ENCODE measurements around the gene CRISP1.
"Not testable (repeated sequence)": the region's sequence is repeated elsewhere in the genome, so short reads cannot be mapped to it uniquely, and the experiment has no call there.

- not testable (repeated sequence) for TF ChIP-seq CTCF (conservative IDR thresholded peaks at IDR 0.05; ENCODE audit: low read depth, low read length); RCOR1 (IDR thresholded peaks at IDR 0.05; ENCODE audit: insufficient replicate concordance, low read length); POLR2A (IDR thresholded peaks at IDR 0.05; ENCODE audit: low read depth, low read length); USF2 (IDR thresholded peaks at IDR 0.05; ENCODE audit: low read depth, low read length); MAZ (IDR thresholded peaks at IDR 0.05; ENCODE audit: borderline replicate concordance, low read depth, low read length); CEBPB (IDR thresholded peaks at IDR 0.05; ENCODE audit: low read depth, low read length); MXI1 (IDR thresholded peaks at IDR 0.05; ENCODE audit: borderline replicate concordance, low read depth, low read length); ELK1 (IDR thresholded peaks at IDR 0.05; ENCODE audit: borderline replicate concordance, low read depth, low read length); RAD21 (IDR thresholded peaks at IDR 0.05; ENCODE audit: low read length); FOS (IDR thresholded peaks at IDR 0.05; ENCODE audit: low read depth, low read length); CHD1 (IDR thresholded peaks at IDR 0.05; ENCODE audit: low read depth, low read length); NFE2L2 (IDR thresholded peaks at IDR 0.05; ENCODE audit: low read depth, low read length)
Measured at GRCh38 chr6:49895553-49895952, 29.2 kb upstream of the CRISP1 start.

Measured in IMR-90 (cell line).